Natural killer cell treated with Interleukin-12 subunit alpha and Interleukin-12 subunit beta and Interleukin-15 and Interleukin-18, amount 100 ng/mL, for 72 hours (primary cell): ENCODE measurements around the gene CNDP2. TPM values are rescaled to one million over a fixed set of nuclear protein-coding genes. Genes with fewer than 3 reads are reported as not detected.

Source experiments
- total RNA-seq, 2 donors: library from RNA; stranded (reverse); gene quantifications; one replicate each; pipeline ENCODE4 v1.2.3, GENCODE V29; 2022

The CNDP2 gene
- total RNA-seq, 2 donors from 2014 or later: 152 to 215 TPM

Other genes starting within 250 kb of the CNDP2 start
- gene CYB5A, start 204.4 kb upstream of the CNDP2 start, total RNA-seq: 10 to 100 TPM; 27.2 to 55.6 TPM
- gene C18orf63, start 180.5 kb upstream of the CNDP2 start, total RNA-seq: not detected
- gene DIPK1C, start 39.1 kb upstream of the CNDP2 start, total RNA-seq: not detected
- under 1 TPM in 1 of 2 donors, not detected in 1; 0.57 TPM for gene CNDP1, start 38.1 kb downstream of the CNDP2 start, total RNA-seq
- 10 to 100 TPM; 21.9 to 44.6 TPM for gene ZNF407, start 101.5 kb downstream of the CNDP2 start, total RNA-seq